ENCODE results near the gene PSEN1. TPM values are rescaled to one million over a fixed set of nuclear protein-coding genes. Genes with fewer than 3 reads are reported as not detected.
A peak's percentile ranks its signal among the peaks of the same experiment; 100 is the strongest.

PSEN1 gene
- total and polyA plus RNA-seq, 2 of the 8 experiments (the other 6 are each of a cell fraction or from before 2014, with no cell fraction given) = 10.1 to 38.7 TPM

DNA sequence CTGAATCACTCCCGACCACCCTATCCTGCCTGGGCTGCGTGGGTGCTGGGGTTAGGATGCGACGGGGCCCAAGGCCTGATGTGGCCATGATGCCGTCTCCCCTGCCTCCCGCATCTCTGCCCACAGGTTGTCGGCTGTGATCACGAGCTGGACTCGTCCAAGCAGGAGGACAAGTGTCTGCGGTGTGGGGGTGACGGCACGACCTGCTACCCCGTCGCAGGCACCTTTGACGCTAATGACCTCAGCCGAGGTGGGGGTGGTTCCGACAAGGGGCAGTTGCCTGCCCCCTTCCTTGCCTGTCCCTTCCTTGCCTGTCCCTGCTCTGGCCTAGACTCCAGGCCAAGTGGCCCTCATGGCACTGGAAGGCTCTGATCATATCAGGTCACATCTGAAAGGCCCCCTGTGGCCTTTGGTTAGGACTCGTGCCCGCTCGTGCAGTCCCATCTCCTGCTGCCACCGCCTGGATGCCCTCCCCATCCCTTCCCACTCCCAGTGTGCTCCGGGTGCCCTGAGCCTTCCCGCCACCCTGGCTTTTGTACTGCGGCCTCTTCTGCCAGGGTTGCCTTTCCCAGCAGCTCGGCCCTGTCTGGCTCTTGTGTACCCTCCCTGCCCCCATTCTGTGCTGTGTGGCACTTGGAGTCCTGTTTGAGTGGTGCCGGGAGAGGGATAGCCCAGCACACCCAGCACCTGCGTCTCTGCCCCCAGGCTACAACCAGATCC lies 114.6 kb downstream of the PSEN1 start:
- Histone ChIP-seq H3K4me2 (ENCODE audit: insufficient read depth in 1 of 2, low read depth in 2 of 2, low read length in 2 of 2) (no peak overlapping the region), H4K8ac (ENCODE audit: extremely low read depth, insufficient read depth, low read length) (peak overlapping the region; percentile 46; the same call in 1 of the 2 replicates), H2BK5ac (ENCODE audit: low read depth, low read length) (peak overlapping the region; percentile 48; the same call in 1 of the 2 replicates), H3K56ac (replicated peaks; ENCODE audit: insufficient read length, low read depth, low read length) (no peak overlapping the region), H3K4me1 (replicated peaks in 1 of 4; ENCODE audit: control insufficient read depth in 3 of 4, insufficient read depth in 4 of 4, low read length in 3 of 4) (no peaks in the 10 kb centered on the region; a peak in 1 of 7 replicates), H3K4me3 (ENCODE audit: extremely low read depth in 1 of 4, insufficient read depth in 2 of 4, low read depth in 3 of 4, low read length in 4 of 4) (no peak overlapping the region), H2BK120ac (replicated peaks; ENCODE audit: low read depth, low read length) (no peak overlapping the region), H3K27ac (ENCODE audit: low read depth, low read length) (no peak overlapping the region), H3K4ac (replicated peaks; ENCODE audit: insufficient read length, low read depth, low read length) (no peak overlapping the region), H3K18ac (ENCODE audit: extremely low read depth, low read length) (no peak overlapping the region), H3K36me3 (ENCODE audit: control insufficient read depth in 2 of 4, insufficient read depth in 4 of 4, low read length in 3 of 4) (peaks cover 0 to 11% (median 6%) of the 10 kb centered on the region in 4 experiments; a peak in 5 of 8 replicates), H3K23me2 (ENCODE audit: low read depth, low read length) (no peaks in the 10 kb centered on the region; the same call in 1 of the 2 replicates), H3K79me1 (ENCODE audit: low read depth, low read length) (no peaks in the 10 kb centered on the region), H2AK5ac (ENCODE audit: low read depth, low read length) (no peak overlapping the region), H4K20me1 (replicated peaks in 1 of 2; ENCODE audit: control insufficient read depth in 1 of 2, insufficient read depth in 2 of 2, low read length in 2 of 2) (peaks cover 0 to 5% of the 10 kb centered on the region in 2 experiments), H3K79me2 (ENCODE audit: control insufficient read depth in 1 of 2, insufficient read depth in 2 of 2, low read length in 2 of 2) (no peaks in the 10 kb centered on the region; a peak in 1 of 4 replicates), H3K9me3 (ENCODE audit: insufficient read depth in 2 of 2, low read depth in 1 of 2, low read length in 1 of 2) (no peaks in the 10 kb centered on the region), H2BK20ac (ENCODE audit: low read length) (no peak overlapping the region), H2BK15ac (ENCODE audit: low read length) (no peak overlapping the region), H3K9ac (replicated peaks in 1 of 4; ENCODE audit: extremely low read depth in 1 of 4, low read depth in 3 of 4, low read length in 3 of 4) (no peak overlapping the region), H2AFZ (ENCODE audit: low read length) (no peak overlapping the region), H4K91ac (replicated peaks; ENCODE audit: insufficient read length, low read length) (no peak overlapping the region), H3K14ac (ENCODE audit: insufficient read length) (no peak overlapping the region), H3K23ac (ENCODE audit: insufficient read length) (no peak overlapping the region), H2BK12ac (ENCODE audit: low read depth, low read length) (no peak overlapping the region), H3K27me3 (replicated peaks in 1 of 4; ENCODE audit: control insufficient read depth in 3 of 4, extremely low read depth in 1 of 4, insufficient read depth in 3 of 4, low read length in 3 of 4) (no peaks in the 10 kb centered on the region), H4K5ac (ENCODE audit: insufficient read length, low read depth, low read length) (no peak overlapping the region)
- DNase-seq (ENCODE audit: low read depth in 1 of 2, low spot score in 2 of 2) = no peak
- ChIA-PET CTCF (ENCODE audit: partially characterized antibody) (interaction anchor here (1.2 to 2.4 kb wide), 5 partner anchors 9 to 78 kb away, joined by 3 to 10 read pairs (median 4); no protein-coding TSS in a partner anchor), POLR2A (ENCODE audit: partially characterized antibody) (interaction anchor here (0.9 to 4.4 kb wide), 3 partner anchors 9 to 14 kb away, joined by 3 to 21 read pairs (median 3); no protein-coding TSS in a partner anchor)
- TF ChIP-seq BRCA1 (IDR thresholded peaks at IDR 0.05; ENCODE audit: low read depth, low read length) = no peak
- WGBS, 2 experiments (ENCODE audit: extremely low coverage in 1 of 2, insufficient coverage in 1 of 2, insufficient read length in 1 of 2, insufficient replicate concordance in 2 of 2, low coverage in 1 of 2, low lambda C conversion rate in 2 of 2, missing lambda C conversion rate in 1 of 2) = 91% methylated on average over 26 of the region's 27 CpGs; no CpG with 5 or more reads in 1 of the 2 experiments
- no peak for FAIRE-seq

Measured in H1 (cell line).